ENCODE data around the gene ELOVL5.
A peak's percentile ranks its signal among the peaks of the same experiment; 100 is the strongest.

Gene ELOVL5, protein sequence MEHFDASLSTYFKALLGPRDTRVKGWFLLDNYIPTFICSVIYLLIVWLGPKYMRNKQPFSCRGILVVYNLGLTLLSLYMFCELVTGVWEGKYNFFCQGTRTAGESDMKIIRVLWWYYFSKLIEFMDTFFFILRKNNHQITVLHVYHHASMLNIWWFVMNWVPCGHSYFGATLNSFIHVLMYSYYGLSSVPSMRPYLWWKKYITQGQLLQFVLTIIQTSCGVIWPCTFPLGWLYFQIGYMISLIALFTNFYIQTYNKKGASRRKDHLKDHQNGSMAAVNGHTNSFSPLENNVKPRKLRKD

DNA sequence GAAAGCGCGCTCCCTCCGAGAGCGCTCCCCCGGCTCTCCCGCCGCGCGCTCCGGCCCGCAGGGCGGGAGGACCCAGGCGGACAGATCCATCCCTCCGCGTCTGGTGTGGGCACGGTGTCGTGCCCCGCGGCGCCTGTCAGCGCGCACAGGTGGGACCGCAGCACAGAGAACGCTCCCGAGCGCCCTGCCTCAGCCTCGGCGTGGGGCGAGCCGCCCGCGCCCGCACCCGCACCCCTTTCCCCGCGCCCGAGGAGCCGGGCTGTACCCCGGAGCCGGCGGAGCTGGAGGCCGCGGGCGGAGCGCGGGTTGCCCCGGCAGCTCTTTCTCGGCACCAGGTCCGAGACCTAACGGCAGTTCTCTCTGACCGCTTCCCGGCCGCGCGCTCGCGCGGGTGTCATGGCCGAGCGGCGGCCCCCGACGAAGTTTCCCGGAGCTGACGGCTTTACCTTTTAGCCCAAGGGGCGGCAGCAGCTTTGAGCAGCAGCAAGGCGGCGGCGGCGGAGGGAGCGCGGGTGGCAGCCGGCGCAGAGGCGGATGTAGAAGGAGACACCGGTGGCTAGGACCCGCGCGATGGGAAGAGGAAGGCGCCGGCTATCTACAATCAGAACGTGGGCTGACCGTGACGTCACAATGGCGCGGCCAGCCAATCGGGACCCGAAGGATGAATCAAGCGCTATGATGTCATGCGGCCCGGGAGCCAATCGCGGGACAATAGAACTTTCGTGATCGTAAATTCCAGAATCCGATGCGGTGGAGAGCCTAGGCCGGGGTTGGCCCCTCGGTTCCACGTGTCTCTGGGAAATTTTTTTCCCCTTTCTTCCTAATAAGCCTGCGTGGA lies at the start of gene ELOVL5:
Gene ELOVL5, minus strand, starts transcription at position 580 of the 838 bp plus-strand sequence. CDS start 53,251 bp downstream, outside the sequence.
- H3F3A ChIP-seq (ENCODE audit: low read depth) = no peaks in the 10 kb centered on the region
- no peaks in the 10 kb centered on the region for H3K36me3 ChIP-seq (ENCODE audit: insufficient read depth, low read length)
- peak within 1 kb of the TSS; percentile 86 for H3K4me3 ChIP-seq (ENCODE audit: low read length, poor library complexity, severe bottlenecking)
- peak within 1 kb of the TSS; percentile 97 for H3K4me2 ChIP-seq (ENCODE audit: low read depth, low read length, poor library complexity, severe bottlenecking)
- peaks cover 44% of the 10 kb centered on the region for H4K20me1 ChIP-seq (ENCODE audit: insufficient read depth, low read length, poor library complexity, severe bottlenecking)
- TF ChIP-seq EZH2phosphoT487 (IDR thresholded peaks at IDR 0.05; ENCODE audit: borderline replicate concordance) = no peak
- H3K27me3 ChIP-seq (ENCODE audit: insufficient read depth, low read length, poor library complexity, severe bottlenecking) = no peaks in the 10 kb centered on the region
- no peaks in the 10 kb centered on the region for H3K9me3 ChIP-seq (ENCODE audit: insufficient read depth, low read depth, low read length)
- peaks cover 67% of the 10 kb centered on the region for H3K79me2 ChIP-seq (ENCODE audit: insufficient read depth, low read length)
- H2AFZ ChIP-seq (ENCODE audit: low read length) = peak within 1 kb of the TSS; percentile 91
- peak within 1 kb of the TSS; percentile 91 for H3K9ac ChIP-seq (ENCODE audit: low read depth, low read length, poor library complexity, severe bottlenecking)
- no peaks in the 10 kb centered on the region for H3K9me2 ChIP-seq (replicated peaks; ENCODE audit: low read depth, low read length)
- H3K4me1 ChIP-seq (ENCODE audit: insufficient read depth, low read length, poor library complexity, severe bottlenecking) = peaks cover 40% of the 10 kb centered on the region

DNA sequence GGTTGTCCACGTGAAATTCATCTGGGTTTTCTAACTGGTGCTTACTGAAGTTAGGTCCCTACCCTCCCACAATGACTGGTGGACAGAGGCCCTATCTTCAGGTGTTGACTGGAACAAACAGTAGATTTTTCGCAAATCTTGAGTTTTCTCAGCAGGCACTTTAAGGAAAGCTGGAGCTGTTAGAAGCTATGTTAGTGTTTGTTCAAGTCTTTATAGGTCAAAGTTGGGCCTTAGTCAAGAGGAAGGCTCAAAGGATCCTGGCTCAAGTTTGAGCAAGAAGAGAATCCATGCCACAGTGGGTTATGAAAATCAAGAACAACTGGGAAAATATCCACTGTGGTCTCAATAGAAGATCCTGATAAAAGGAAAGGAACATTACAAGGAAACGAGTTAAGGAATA lies 48.5 kb upstream of the ELOVL5 start:
- Histone ChIP-seq H4K20me1 (ENCODE audit: insufficient read depth, low read length, poor library complexity, severe bottlenecking) (no peaks in the 10 kb centered on the region), H3K9me3 (ENCODE audit: insufficient read depth, low read depth, low read length) (no peaks in the 10 kb centered on the region), H2AFZ (ENCODE audit: low read length) (no peak overlapping the region), H3K9ac (ENCODE audit: low read depth, low read length, poor library complexity, severe bottlenecking) (no peak overlapping the region), H3K4me2 (ENCODE audit: low read depth, low read length, poor library complexity, severe bottlenecking) (no peak overlapping the region), H3K36me3 (ENCODE audit: insufficient read depth, low read length) (no peaks in the 10 kb centered on the region), H3K4me1 (ENCODE audit: insufficient read depth, low read length, poor library complexity, severe bottlenecking) (no peaks in the 10 kb centered on the region), H3K4me3 (ENCODE audit: low read length, poor library complexity, severe bottlenecking) (no peak overlapping the region), H3K79me2 (ENCODE audit: insufficient read depth, low read length) (no peaks in the 10 kb centered on the region), H3K27me3 (ENCODE audit: insufficient read depth, low read length, poor library complexity, severe bottlenecking) (no peaks in the 10 kb centered on the region), H3K9me2 (replicated peaks; ENCODE audit: low read depth, low read length) (no peaks in the 10 kb centered on the region), H3F3A (ENCODE audit: low read depth) (no peaks in the 10 kb centered on the region)
- TF ChIP-seq EZH2phosphoT487 (IDR thresholded peaks at IDR 0.05; ENCODE audit: borderline replicate concordance) = no peak
- TF ChIP-seq, protein P1, sequence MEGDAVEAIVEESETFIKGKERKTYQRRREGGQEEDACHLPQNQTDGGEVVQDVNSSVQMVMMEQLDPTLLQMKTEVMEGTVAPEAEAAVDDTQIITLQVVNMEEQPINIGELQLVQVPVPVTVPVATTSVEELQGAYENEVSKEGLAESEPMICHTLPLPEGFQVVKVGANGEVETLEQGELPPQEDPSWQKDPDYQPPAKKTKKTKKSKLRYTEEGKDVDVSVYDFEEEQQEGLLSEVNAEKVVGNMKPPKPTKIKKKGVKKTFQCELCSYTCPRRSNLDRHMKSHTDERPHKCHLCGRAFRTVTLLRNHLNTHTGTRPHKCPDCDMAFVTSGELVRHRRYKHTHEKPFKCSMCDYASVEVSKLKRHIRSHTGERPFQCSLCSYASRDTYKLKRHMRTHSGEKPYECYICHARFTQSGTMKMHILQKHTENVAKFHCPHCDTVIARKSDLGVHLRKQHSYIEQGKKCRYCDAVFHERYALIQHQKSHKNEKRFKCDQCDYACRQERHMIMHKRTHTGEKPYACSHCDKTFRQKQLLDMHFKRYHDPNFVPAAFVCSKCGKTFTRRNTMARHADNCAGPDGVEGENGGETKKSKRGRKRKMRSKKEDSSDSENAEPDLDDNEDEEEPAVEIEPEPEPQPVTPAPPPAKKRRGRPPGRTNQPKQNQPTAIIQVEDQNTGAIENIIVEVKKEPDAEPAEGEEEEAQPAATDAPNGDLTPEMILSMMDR (conservative IDR thresholded peaks at IDR 0.05; ENCODE audit: low read length) = no peak

DNA sequence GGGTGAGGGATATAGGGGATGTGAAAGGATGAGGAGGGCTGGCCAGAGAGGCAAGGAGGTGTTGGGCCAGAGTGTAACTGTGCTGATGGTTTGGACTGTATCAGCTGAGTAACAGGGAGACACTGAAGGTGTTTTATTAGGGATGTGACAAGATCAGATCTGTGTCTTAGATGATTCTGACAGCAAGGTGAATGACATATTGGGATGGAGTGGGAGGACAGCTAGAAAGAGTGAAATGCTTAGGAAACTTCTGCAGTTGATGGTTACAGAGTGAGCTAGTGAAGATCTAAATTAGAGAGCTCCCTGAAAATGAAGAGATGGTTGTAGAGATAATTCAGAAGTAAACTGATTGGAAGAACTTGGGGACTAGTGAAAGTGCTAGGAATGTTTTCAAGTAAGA lies 47.2 kb upstream of the ELOVL5 start:
- no peak overlapping the region for H3K4me3 ChIP-seq (ENCODE audit: low read length, poor library complexity, severe bottlenecking)
- TF ChIP-seq, protein P1 (conservative IDR thresholded peaks at IDR 0.05; ENCODE audit: low read length) = no peak
- TF ChIP-seq EZH2phosphoT487 (IDR thresholded peaks at IDR 0.05; ENCODE audit: borderline replicate concordance) = no peak
- H2AFZ ChIP-seq (ENCODE audit: low read length) = no peak overlapping the region
- no peaks in the 10 kb centered on the region for H3K4me1 ChIP-seq (ENCODE audit: insufficient read depth, low read length, poor library complexity, severe bottlenecking)
- H3K9me2 ChIP-seq (replicated peaks; ENCODE audit: low read depth, low read length) = no peaks in the 10 kb centered on the region
- H3K36me3 ChIP-seq (ENCODE audit: insufficient read depth, low read length) = no peaks in the 10 kb centered on the region
- H3K9ac ChIP-seq (ENCODE audit: low read depth, low read length, poor library complexity, severe bottlenecking) = no peak overlapping the region
- H3K9me3 ChIP-seq (ENCODE audit: insufficient read depth, low read depth, low read length) = no peaks in the 10 kb centered on the region
- no peaks in the 10 kb centered on the region for H3K27me3 ChIP-seq (ENCODE audit: insufficient read depth, low read length, poor library complexity, severe bottlenecking)
- H4K20me1 ChIP-seq (ENCODE audit: insufficient read depth, low read length, poor library complexity, severe bottlenecking) = no peaks in the 10 kb centered on the region
- no peaks in the 10 kb centered on the region for H3F3A ChIP-seq (ENCODE audit: low read depth)
- H3K4me2 ChIP-seq (ENCODE audit: low read depth, low read length, poor library complexity, severe bottlenecking) = no peak overlapping the region
- H3K79me2 ChIP-seq (ENCODE audit: insufficient read depth, low read length) = no peaks in the 10 kb centered on the region

Measured in Loucy (cell line).